Ecto neural progenitor cell (in vitro differentiated cells): ENCODE results near the gene IL1RN.
"Not testable (repeated sequence)": the region's sequence is repeated elsewhere in the genome, so short reads cannot be mapped to it uniquely, and the experiment has no call there.

ENCODE experiments used
- DNase-seq: peaks from one replicate; pipeline ENCODE4 v3.0.0-alpha.2; 2018; ENCODE audit warnings: low spot score

IL1RN gene

GRCh38 chr2:113126845-113127645 lies at the start of gene IL1RN:
Gene IL1RN (plus strand): TSS chr2:113127598. CDS start chr2:113127625, 27 bp downstream.
- DNase-seq: no peak

GRCh38 chr2:113077921-113078320 lies 49.5 kb upstream of the IL1RN start:
- no peak for DNase-seq

- no peak for DNase-seq
Observed at GRCh38 chr2:113078350-113078839, 49.0 kb upstream of the IL1RN start.

GRCh38 chr2:113079131-113079530 lies 48.3 kb upstream of the IL1RN start:
- no peak for DNase-seq

- peak; percentile 71 for DNase-seq
Observed at GRCh38 chr2:113080134-113080533, 47.3 kb upstream of the IL1RN start.

- DNase-seq: no peak
Observed at GRCh38 chr2:113081488-113082210, 45.7 kb upstream of the IL1RN start.

- DNase-seq: no peak
Observed at GRCh38 chr2:113083296-113083695, 44.1 kb upstream of the IL1RN start.

GRCh38 chr2:113084249-113085000 lies 43.0 kb upstream of the IL1RN start:
- DNase-seq: no peak

GRCh38 chr2:113085542-113085941 lies 41.9 kb upstream of the IL1RN start:
- DNase-seq: no peak

GRCh38 chr2:113088213-113088992 lies 39.0 kb upstream of the IL1RN start:
- no peak for DNase-seq

- no peak for DNase-seq
Observed at GRCh38 chr2:113089916-113090315, 37.5 kb upstream of the IL1RN start.

- DNase-seq: no peak
Observed at GRCh38 chr2:113091231-113091896, 36.0 kb upstream of the IL1RN start.

- no peak for DNase-seq
Observed at GRCh38 chr2:113092864-113093612, 34.4 kb upstream of the IL1RN start.

- DNase-seq: no peak
Observed at GRCh38 chr2:113093613-113093977, 33.8 kb upstream of the IL1RN start.

GRCh38 chr2:113096306-113096705 lies 31.1 kb upstream of the IL1RN start:
- DNase-seq: not testable (repeated sequence)

GRCh38 chr2:113096842-113097618 lies 30.4 kb upstream of the IL1RN start:
- not testable (repeated sequence) for DNase-seq

- DNase-seq: no peak
Observed at GRCh38 chr2:113098041-113098440, 29.4 kb upstream of the IL1RN start.

- no peak for DNase-seq
Observed at GRCh38 chr2:113098532-113098931, 28.9 kb upstream of the IL1RN start.

- no peak for DNase-seq
Observed at GRCh38 chr2:113102133-113102532, 25.3 kb upstream of the IL1RN start.

- no peak for DNase-seq
Observed at GRCh38 chr2:113103277-113103676, 24.1 kb upstream of the IL1RN start.
